Renal pelvis (tissue), 4 donors: Measurements from ENCODE around the gene RPL35A. TPM values are rescaled to one million over a fixed set of nuclear protein-coding genes. Genes with fewer than 3 reads are reported as not detected.
"Not testable (repeated sequence)": the region's sequence is repeated elsewhere in the genome, so short reads cannot be mapped to it uniquely, and the experiment has no call there.

Experiments used
- DNase-seq: peaks from one replicate; pipeline ENCODE4 v3.0.0-alpha.2; 2013
- polyA plus RNA-seq, 3 donors: library from polyadenylated mRNA; unstranded; fragments of 120-200 nt; gene quantifications; one replicate each; pipeline ENCODE4 v1.2.1, GENCODE V29; 2013; ENCODE audit not compliant: insufficient read length in 3 of 3

The RPL35A gene
- polyA plus RNA-seq, 3 donors, result 1,624 to 1,796 (median 1,751) TPM

DNA sequence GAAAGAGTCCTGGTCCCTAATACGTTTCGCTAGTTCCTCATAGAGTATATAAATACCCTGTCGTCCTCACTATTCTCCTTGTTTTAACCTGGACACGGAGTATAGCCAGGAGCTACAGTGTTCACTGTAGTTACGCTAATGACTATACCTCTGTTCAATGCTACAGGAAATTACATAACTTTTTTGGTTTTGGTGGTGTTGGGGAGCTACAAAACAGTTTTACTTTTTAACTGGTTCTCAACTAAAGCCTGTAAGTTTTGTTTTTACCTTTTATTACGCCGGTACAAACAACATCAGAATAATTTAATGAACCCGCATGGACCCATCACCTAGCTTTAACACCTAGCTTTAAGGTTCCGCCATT is 11.6 kb downstream of the RPL35A start:
- no peak for DNase-seq

- DNase-seq, result no peak
Measured at GRCh38 chr3:197963019-197963637, 13.1 kb downstream of the RPL35A start.

DNA sequence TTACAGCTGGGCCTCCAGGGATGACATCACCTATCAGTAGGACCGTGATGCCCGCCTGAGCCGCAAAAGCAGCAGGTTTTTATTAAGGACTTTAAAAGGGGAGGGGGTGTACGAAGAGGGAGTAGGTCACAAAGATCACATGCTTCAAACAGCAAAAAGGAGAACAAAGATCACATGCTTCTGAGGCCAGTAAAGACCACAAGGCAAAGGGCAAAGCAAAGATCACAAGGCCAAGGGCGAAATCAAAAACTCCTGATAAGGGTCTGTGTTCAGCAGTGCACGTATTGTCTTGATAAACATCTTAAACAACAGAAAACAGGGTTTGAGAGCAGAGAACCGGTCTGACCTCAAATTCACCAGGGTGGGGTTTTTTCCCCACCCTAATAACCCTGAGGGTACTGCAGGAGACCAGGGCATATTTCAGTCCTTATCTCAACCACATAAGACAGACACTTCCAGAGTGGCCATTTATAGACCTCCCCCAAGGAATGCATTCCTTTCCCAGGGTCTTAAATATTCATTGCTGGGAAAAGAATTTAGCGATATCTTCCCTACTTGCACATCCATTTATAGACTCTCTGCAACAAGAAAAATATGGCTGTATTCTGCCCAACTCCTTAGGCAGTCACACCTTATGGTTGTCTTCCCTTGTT is 17.5 kb downstream of the RPL35A start:
- not testable (repeated sequence) for DNase-seq

DNA sequence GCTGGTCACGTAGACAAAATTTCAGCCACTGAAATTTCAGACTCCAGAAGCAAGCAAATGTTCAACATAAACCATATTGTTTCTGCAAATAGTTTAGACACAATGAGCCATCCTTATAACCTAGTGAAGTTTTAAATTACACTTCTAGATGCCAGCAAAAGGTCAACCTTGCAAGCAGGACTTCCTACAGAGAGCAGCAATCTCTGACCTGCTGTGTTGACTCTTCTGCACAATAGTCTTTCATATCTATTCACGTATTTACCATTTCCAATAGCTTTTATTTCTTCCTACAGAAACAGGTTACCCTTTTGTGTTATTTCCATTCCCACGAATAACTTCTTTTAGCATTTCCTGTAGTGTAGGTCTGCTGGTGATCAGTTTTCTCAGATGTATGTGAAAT is 20.6 kb downstream of the RPL35A start:
- DNase-seq, result no peak

GRCh38 chr3:197974016-197974415 is 24.0 kb downstream of the RPL35A start:
- no peak for DNase-seq

DNA sequence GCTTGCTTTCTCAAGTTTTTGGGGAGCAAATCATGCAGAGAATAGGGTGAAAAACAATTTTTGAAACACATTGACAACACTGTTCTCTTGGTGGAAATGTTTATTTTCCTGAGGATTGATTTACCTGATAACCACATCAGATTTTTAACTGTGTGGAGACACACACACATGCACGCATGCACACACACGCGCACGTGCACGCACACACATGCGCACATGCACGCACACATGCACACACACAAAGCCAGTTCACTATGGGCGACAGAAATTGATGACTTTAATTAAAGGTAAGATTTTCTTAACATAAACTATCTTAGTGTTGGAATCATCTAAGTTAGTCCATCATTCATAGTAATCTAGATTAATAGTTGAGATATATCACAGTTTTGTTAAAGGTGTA is 25.3 kb downstream of the RPL35A start:
- no peak for DNase-seq

DNA sequence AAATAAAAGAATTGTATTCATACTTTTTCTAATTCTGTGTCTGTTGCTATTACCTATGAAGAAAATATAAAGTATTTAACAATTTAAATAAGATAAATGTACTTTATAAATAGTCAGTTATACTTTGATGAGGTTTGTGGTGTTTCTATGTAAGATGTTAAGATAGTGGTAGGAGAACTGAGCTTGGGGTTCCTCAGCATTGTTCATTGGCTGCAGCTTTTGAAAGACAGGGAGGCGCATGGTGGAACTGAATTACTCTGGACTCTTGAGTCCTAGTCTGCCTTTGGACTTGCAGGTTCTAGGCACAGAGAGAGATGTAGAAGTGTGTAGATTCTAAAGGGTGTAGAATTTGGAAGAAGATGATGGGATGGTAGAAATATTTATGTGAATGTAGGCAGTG is 33.1 kb downstream of the RPL35A start:
- DNase-seq, result no peak

- no peak for DNase-seq
Measured at GRCh38 chr3:197989651-197990050, 39.7 kb downstream of the RPL35A start.

DNA sequence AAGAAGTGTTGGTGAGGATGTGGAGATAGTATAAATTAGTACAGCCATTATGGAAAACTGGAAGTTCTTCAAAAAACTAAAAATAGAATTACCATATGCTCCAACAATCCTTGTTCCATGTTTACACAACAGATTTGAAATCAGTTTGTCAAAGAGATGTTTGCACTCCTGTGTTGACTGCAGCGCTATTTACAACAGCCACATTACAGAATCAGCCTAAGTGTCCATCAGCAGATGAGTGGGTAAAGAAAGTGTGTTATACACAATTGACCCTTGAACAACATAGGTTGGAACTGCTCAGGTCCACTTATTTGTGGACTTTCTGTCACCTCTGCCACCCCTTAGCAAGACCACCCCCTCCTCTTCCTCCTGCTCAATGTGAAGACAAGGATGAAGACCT is 44.7 kb downstream of the RPL35A start:
- no peak for DNase-seq

- DNase-seq, result no peak
Measured at GRCh38 chr3:197996855-197997254, 46.9 kb downstream of the RPL35A start.

DNA sequence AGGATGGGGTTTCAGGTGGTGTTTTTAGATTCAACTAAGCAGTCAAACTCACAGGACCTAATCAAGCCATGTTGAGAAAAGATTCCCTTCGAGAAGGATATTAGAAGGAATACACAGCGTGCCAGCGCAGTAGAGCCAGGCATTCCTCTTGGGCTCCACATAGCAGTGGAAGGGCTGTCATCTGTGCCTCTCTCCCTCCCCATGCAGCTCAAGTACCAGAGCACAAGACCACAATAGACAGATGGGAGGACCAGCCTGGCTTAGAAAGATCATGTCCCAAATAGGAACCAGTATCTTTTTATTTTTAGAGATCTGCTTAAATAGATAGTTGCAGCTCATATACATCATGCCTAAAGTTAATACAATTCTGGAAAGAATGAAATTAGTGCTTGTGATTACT is 47.9 kb downstream of the RPL35A start:
- DNase-seq, result no peak

Other genes starting within 250 kb of the RPL35A start
- gene RUBCN, start 213.3 kb upstream of the RPL35A start, polyA plus RNA-seq, result 10 to 100 TPM; 10.1 to 16.4 (median 14.4) TPM
- 10 to 100 TPM; 87.7 to 94.2 (median 90.7) TPM for gene FYTTD1, start 200.3 kb upstream of the RPL35A start, polyA plus RNA-seq
- gene LRCH3, start 158.9 kb upstream of the RPL35A start, polyA plus RNA-seq, result 10 to 100 TPM; 33.6 to 54.0 (median 53.0) TPM
- 10 to 100 TPM in 2 of 3 donors, 1 to 10 TPM in 1; 7.3 to 14.0 (median 12.8) TPM for gene LMLN, start 10.0 kb downstream of the RPL35A start, polyA plus RNA-seq